T-helper 9 cell (primary cell): Measurements from ENCODE around the gene FAM117A.
"Not testable (repeated sequence)": the region's sequence is repeated elsewhere in the genome, so short reads cannot be mapped to it uniquely, and the experiment has no call there.

ENCODE experiments used
- DNase-seq: peaks from one replicate; pipeline ENCODE4 v3.0.0-alpha.2; 2020

Gene FAM117A

GRCh38 chr17:49739641-49740271 is 24.2 kb downstream of the FAM117A start:
- DNase-seq = peak; percentile 96

GRCh38 chr17:49738456-49739163 is 25.3 kb downstream of the FAM117A start:
- no peak for DNase-seq

GRCh38 chr17:49734515-49735490 is 29.1 kb downstream of the FAM117A start:
- no peak for DNase-seq

- no peak for DNase-seq
These were observed 32.5 kb downstream of the FAM117A start for GRCh38 chr17:49731435-49731831.

- no peak for DNase-seq
These were observed 33.0 kb downstream of the FAM117A start for GRCh38 chr17:49730785-49731434.

GRCh38 chr17:49730078-49730784 is 33.7 kb downstream of the FAM117A start:
- DNase-seq = no peak

GRCh38 chr17:49729069-49729468 is 34.9 kb downstream of the FAM117A start:
- DNase-seq = no peak

GRCh38 chr17:49728425-49728824 is 35.5 kb downstream of the FAM117A start:
- DNase-seq = no peak

GRCh38 chr17:49727380-49727779 is 36.6 kb downstream of the FAM117A start:
- DNase-seq = no peak

GRCh38 chr17:49725452-49726130 is 38.3 kb downstream of the FAM117A start:
- DNase-seq = no peak

- DNase-seq = not testable (repeated sequence)
These were observed 39.4 kb downstream of the FAM117A start for GRCh38 chr17:49724552-49724951.

- DNase-seq = no peak
These were observed 40.5 kb downstream of the FAM117A start for GRCh38 chr17:49723423-49723822.

- no peak for DNase-seq
These were observed 41.9 kb downstream of the FAM117A start for GRCh38 chr17:49722066-49722465.

- peak; percentile 9 for DNase-seq
These were observed 46.5 kb downstream of the FAM117A start for GRCh38 chr17:49717371-49717861.

GRCh38 chr17:49716668-49717364 is 47.1 kb downstream of the FAM117A start:
- DNase-seq = no peak

GRCh38 chr17:49715717-49716279 is 48.1 kb downstream of the FAM117A start:
- peak; percentile 46 for DNase-seq

GRCh38 chr17:49715216-49715615 is 48.7 kb downstream of the FAM117A start:
- DNase-seq = peak; percentile 19

GRCh38 chr17:49708515-49709183 is 55.3 kb downstream of the FAM117A start:
- DNase-seq = no peak
